ENCODE measurements around the gene KCNK3.

DNA sequence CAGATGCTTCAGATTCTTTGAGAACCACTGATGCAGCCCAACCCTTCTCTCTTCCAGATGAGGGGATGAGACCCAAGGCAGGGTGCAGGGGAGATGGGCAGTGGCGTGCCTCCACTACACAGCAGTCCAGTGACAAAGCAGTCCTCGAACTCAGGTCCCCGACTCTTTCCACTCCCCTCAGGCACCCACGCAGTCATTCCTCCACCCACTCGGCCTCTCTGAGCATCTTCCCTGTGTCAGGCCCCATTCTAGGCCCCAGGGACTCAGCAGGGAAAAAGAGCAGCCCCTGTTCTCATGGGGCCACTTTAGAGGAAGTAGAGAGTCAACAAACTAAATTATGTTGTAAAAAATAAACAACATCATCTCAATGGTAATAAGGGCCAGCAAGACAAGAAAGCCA lies 15.2 kb downstream of the KCNK3 start:
- TF ChIP-seq CTCF (IDR thresholded peaks at IDR 0.05), result no peak
- TF ChIP-seq POLR2A (IDR thresholded peaks at IDR 0.05), result no peak
